ENCODE data around the gene FBXO48. TPM values are rescaled to one million over a fixed set of nuclear protein-coding genes. Genes with fewer than 3 reads are reported as not detected.

Gene FBXO48
- total RNA-seq, 4 donors from 2014 or later = 0.63 to 1.8 (median 1.0) TPM

DNA sequence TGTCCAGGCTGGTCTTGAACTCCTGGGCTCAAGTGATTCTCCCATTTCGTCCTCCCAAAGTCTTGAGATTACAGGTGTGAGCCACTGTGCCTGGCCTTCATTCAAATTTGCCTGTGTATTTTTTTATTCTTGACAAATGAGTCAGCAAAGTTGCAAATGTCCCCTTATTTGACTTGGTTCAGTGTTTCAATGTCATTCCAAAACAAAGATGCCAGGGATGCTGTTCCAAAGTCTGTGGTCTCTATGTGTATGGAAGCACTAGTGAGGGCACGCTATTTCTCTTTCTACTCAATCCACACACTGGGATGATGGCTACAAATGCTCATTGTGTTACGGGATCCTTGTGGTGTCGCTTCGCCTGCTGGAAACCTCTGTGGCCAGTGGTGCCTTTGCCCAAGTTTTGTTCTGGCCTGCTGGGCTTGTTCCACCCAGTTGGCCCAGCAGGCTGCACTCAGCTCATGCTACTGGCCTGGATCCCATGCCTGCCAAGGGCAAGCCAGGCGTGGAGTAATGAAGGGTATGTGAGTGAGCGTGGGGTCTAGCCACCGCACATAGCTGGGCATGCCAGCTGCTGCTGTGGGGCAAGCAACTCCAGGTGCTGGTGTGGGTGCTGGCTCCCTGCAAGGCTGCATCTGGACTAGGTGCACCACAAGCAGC, 35.6 kb downstream of the FBXO48 start:
- no peak overlapping the region for H3K27ac ChIP-seq
- H3K4me1 ChIP-seq = no peaks in the 10 kb centered on the region
- intact Hi-C loops (cut with DNase I) = no loop called here
- no peak for TF ChIP-seq CTCF (IDR thresholded peaks at IDR 0.05)
- no peak for TF ChIP-seq POLR2A (IDR thresholded peaks at IDR 0.05)
- 81 to 83% methylated on average over 8 of the region's 8 CpGs for WGBS, 2 donors
- no peaks in the 10 kb centered on the region for H3K9me3 ChIP-seq
- no peak overlapping the region for H3K4me3 ChIP-seq (replicated peaks in 1 of 3)
- H3K27me3 ChIP-seq = no peaks in the 10 kb centered on the region
- DNase-seq = no peak
- no peaks in the 10 kb centered on the region for H3K36me3 ChIP-seq

- H3K4me3 ChIP-seq (replicated peaks in 1 of 3) = no peak overlapping the region
- no peaks in the 10 kb centered on the region for H3K9me3 ChIP-seq
- WGBS, 2 donors = 80 to 81% methylated on average over 7 of the region's 7 CpGs
- H3K4me1 ChIP-seq = no peaks in the 10 kb centered on the region
- H3K27ac ChIP-seq = no peak overlapping the region
- H3K27me3 ChIP-seq = no peaks in the 10 kb centered on the region
- no peak for DNase-seq
- no peaks in the 10 kb centered on the region for H3K36me3 ChIP-seq
- intact Hi-C loops (cut with DNase I) = no loop called here
- TF ChIP-seq POLR2A (IDR thresholded peaks at IDR 0.05) (no peak), CTCF (IDR thresholded peaks at IDR 0.05) (no peak)
Measured at GRCh38 chr2:68429311-68429826, 37.7 kb downstream of the FBXO48 start.

DNA sequence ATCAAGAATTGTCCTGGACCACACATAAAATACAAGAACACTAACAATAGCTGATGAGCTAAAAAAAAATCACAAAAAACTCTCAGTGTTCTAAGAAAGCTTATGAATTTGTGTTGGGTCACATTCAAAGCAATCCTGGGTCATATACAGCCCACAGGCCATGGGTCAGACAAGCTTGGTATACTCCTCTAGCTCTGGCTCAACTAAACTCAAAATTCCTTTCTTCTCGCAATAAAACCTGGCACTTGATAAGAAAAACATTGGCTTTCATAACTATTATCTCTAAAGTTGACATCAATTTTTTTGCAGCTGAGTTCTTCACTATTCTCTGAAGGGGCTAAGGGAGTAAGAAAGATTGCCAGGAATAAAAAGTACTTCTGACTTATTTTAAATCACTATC, 38.3 kb downstream of the FBXO48 start:
- H3K36me3 ChIP-seq = no peaks in the 10 kb centered on the region
- no peak for TF ChIP-seq CTCF (IDR thresholded peaks at IDR 0.05)
- TF ChIP-seq POLR2A (IDR thresholded peaks at IDR 0.05) = no peak
- intact Hi-C loops (cut with DNase I) = no loop called here
- no peaks in the 10 kb centered on the region for H3K4me1 ChIP-seq
- H3K9me3 ChIP-seq = no peaks in the 10 kb centered on the region
- no peak for DNase-seq
- H3K27me3 ChIP-seq = no peaks in the 10 kb centered on the region
- WGBS, 2 donors = 51 to 68% methylated on average over 1 of the region's 1 CpG
- no peak overlapping the region for H3K27ac ChIP-seq
- H3K4me3 ChIP-seq (replicated peaks in 1 of 3) = no peak overlapping the region

- no peak overlapping the region for H3K4me3 ChIP-seq (replicated peaks in 1 of 3)
- H3K27ac ChIP-seq = no peak overlapping the region
- TF ChIP-seq POLR2A (IDR thresholded peaks at IDR 0.05) = no peak
- no peaks in the 10 kb centered on the region for H3K9me3 ChIP-seq
- 67 to 68% methylated on average over 4 of the region's 4 CpGs for WGBS, 2 donors
- H3K4me1 ChIP-seq = no peaks in the 10 kb centered on the region
- intact Hi-C loops (cut with DNase I) = no loop called here
- H3K36me3 ChIP-seq = no peaks in the 10 kb centered on the region
- no peak for DNase-seq
- H3K27me3 ChIP-seq = no peaks in the 10 kb centered on the region
Measured at GRCh38 chr2:68428126-68428525, 39.0 kb downstream of the FBXO48 start.

- no peak overlapping the region for H3K4me3 ChIP-seq (replicated peaks in 1 of 3)
- H3K4me1 ChIP-seq = no peaks in the 10 kb centered on the region
- H3K36me3 ChIP-seq = no peaks in the 10 kb centered on the region
- H3K9me3 ChIP-seq = no peaks in the 10 kb centered on the region
- intact Hi-C loops (cut with DNase I) = no loop called here
- H3K27me3 ChIP-seq = no peaks in the 10 kb centered on the region
- TF ChIP-seq POLR2A (IDR thresholded peaks at IDR 0.05) (no peak), CTCF (IDR thresholded peaks at IDR 0.05) (no peak)
- no peak overlapping the region for H3K27ac ChIP-seq
- 83 to 89% methylated on average over 10 of the region's 10 CpGs for WGBS, 2 donors
- no peak for DNase-seq
Measured at GRCh38 chr2:68426848-68427579, 40.1 kb downstream of the FBXO48 start.
